ENCODE results near the gene ANTKMT.

GRCh38 chr16:759110-759910 lies 38.4 kb downstream of the ANTKMT start:
- TF ChIP-seq EZH2 (IDR thresholded peaks at IDR 0.05; ENCODE audit: insufficient read depth, low read length): no peak
- TF ChIP-seq CTCF (IDR thresholded peaks at IDR 0.05; ENCODE audit: insufficient read depth, low read depth, low read length): no peak

Measured in astrocyte (in vitro differentiated cells and primary cell).